IPS DF 4.7 (cell line): ENCODE data around the gene SCFD2.
"Not testable (repeated sequence)": the region's sequence is repeated elsewhere in the genome, so short reads cannot be mapped to it uniquely, and the experiment has no call there.

Experiments
- DNase-seq: peaks from one replicate; pipeline ENCODE4 v3.0.0-alpha.2; 2013; ENCODE audit warnings: low spot score; ENCODE audit errors: extremely low read depth

The SCFD2 gene

GRCh38 chr4:53346392-53346791, 19.5 kb downstream of the SCFD2 start:
- not testable (repeated sequence) for DNase-seq

GRCh38 chr4:53340145-53340544, 25.7 kb downstream of the SCFD2 start:
- not testable (repeated sequence) for DNase-seq

- not testable (repeated sequence) for DNase-seq
Observed at GRCh38 chr4:53334916-53335315, 30.9 kb downstream of the SCFD2 start.

- no peak for DNase-seq
Observed at GRCh38 chr4:53326535-53326934, 39.3 kb downstream of the SCFD2 start.

- DNase-seq: no peak
Observed at GRCh38 chr4:53322696-53323095, 43.2 kb downstream of the SCFD2 start.

GRCh38 chr4:53321984-53322289, 43.9 kb downstream of the SCFD2 start:
- DNase-seq: no peak

GRCh38 chr4:53321151-53321983, 44.5 kb downstream of the SCFD2 start:
- no peak for DNase-seq

- no peak for DNase-seq
Observed at GRCh38 chr4:53315300-53315699, 50.6 kb downstream of the SCFD2 start.

GRCh38 chr4:53314252-53314651, 51.6 kb downstream of the SCFD2 start:
- DNase-seq: no peak

GRCh38 chr4:53313510-53313909, 52.4 kb downstream of the SCFD2 start:
- DNase-seq: peak; percentile 53

- DNase-seq: no peak
Observed at GRCh38 chr4:53309321-53310040, 56.4 kb downstream of the SCFD2 start.

- DNase-seq: no peak
Observed at GRCh38 chr4:53307819-53308780, 57.8 kb downstream of the SCFD2 start.

- DNase-seq: no peak
Observed at GRCh38 chr4:53307210-53307609, 58.7 kb downstream of the SCFD2 start.

GRCh38 chr4:53306729-53307128, 59.1 kb downstream of the SCFD2 start:
- DNase-seq: no peak

- not testable (repeated sequence) for DNase-seq
Observed at GRCh38 chr4:53292209-53292608, 73.7 kb downstream of the SCFD2 start.

- DNase-seq: no peak
Observed at GRCh38 chr4:53281438-53281837, 84.4 kb downstream of the SCFD2 start.

- no peak for DNase-seq
Observed at GRCh38 chr4:53280846-53281245, 85.0 kb downstream of the SCFD2 start.

- DNase-seq: no peak
Observed at GRCh38 chr4:53274609-53275268, 91.1 kb downstream of the SCFD2 start.

GRCh38 chr4:53273726-53274125, 92.1 kb downstream of the SCFD2 start:
- no peak for DNase-seq

- no peak for DNase-seq
Observed at GRCh38 chr4:53267026-53267425, 98.8 kb downstream of the SCFD2 start.

- DNase-seq: not testable (repeated sequence)
Observed at GRCh38 chr4:53255986-53256385, 109.9 kb downstream of the SCFD2 start.
